IPS-18c (cell line): ENCODE data around the gene MOB3A.
"Not testable (repeated sequence)": the region's sequence is repeated elsewhere in the genome, so short reads cannot be mapped to it uniquely, and the experiment has no call there.

Source experiments
- H3K4me3 ChIP-seq: 2 replicates; pipeline ENCODE4 v1.7.0; 2013; ENCODE audit warnings: low read depth, mild to moderate bottlenecking, low read length, moderate library complexity; ENCODE audit not compliant: insufficient read depth
- H3K9me3 ChIP-seq: one replicate; pipeline ENCODE4 v1.6.1; 2013; ENCODE audit warnings: mild to moderate bottlenecking, low read length, moderate library complexity; ENCODE audit not compliant: control insufficient read depth, insufficient read depth

Gene MOB3A

GRCh38 chr19:2036424-2036823 lies 59.7 kb downstream of the MOB3A start:
- Histone ChIP-seq H3K9me3 (peaks cover 2% of the 10 kb centered on the region), H3K4me3 (no peak overlapping the region)

GRCh38 chr19:2035590-2035991 lies 60.5 kb downstream of the MOB3A start:
- H3K9me3 ChIP-seq, result peaks cover 2% of the 10 kb centered on the region
- H3K4me3 ChIP-seq, result 0 out of 2 replicates have a peak overlapping the region, but pooled peaks have one; percentile 17

- Histone ChIP-seq H3K9me3 (peaks cover 2% of the 10 kb centered on the region), H3K4me3 (0 out of 2 replicates have a peak overlapping the region, but pooled peaks have one; percentile 17)
Observed at GRCh38 chr19:2034729-2035589, 61.2 kb downstream of the MOB3A start.

- not testable (repeated sequence) for H3K9me3 ChIP-seq
Observed at GRCh38 chr19:2034253-2034652, 61.9 kb downstream of the MOB3A start.

GRCh38 chr19:2033825-2034159 lies 62.3 kb downstream of the MOB3A start:
- Histone ChIP-seq H3K4me3 (no peak overlapping the region), H3K9me3 (peaks cover 2% of the 10 kb centered on the region)

More at GRCh38 chr19:2034253-2034652, 61.9 kb downstream of the MOB3A start:
- not testable (repeated sequence) for H3K4me3 ChIP-seq

- Histone ChIP-seq H3K9me3 (peaks cover 2% of the 10 kb centered on the region), H3K4me3 (no peak overlapping the region)
Observed at GRCh38 chr19:2033115-2033824, 62.9 kb downstream of the MOB3A start.

- H3K4me3 ChIP-seq, result no peak overlapping the region
- peaks cover 2% of the 10 kb centered on the region for H3K9me3 ChIP-seq
Observed at GRCh38 chr19:2032296-2032941, 63.7 kb downstream of the MOB3A start.

- Histone ChIP-seq H3K4me3 (no peak overlapping the region), H3K9me3 (no peaks in the 10 kb centered on the region)
Observed at GRCh38 chr19:2027361-2027760, 68.8 kb downstream of the MOB3A start.

GRCh38 chr19:2026770-2027169 lies 69.4 kb downstream of the MOB3A start:
- Histone ChIP-seq H3K4me3 (no peak overlapping the region), H3K9me3 (no peaks in the 10 kb centered on the region)

- Histone ChIP-seq H3K4me3 (no peak overlapping the region), H3K9me3 (no peaks in the 10 kb centered on the region)
Observed at GRCh38 chr19:2022289-2022688, 73.8 kb downstream of the MOB3A start.

GRCh38 chr19:2021453-2022140 lies 74.5 kb downstream of the MOB3A start:
- Histone ChIP-seq H3K9me3 (no peaks in the 10 kb centered on the region), H3K4me3 (no peak overlapping the region)
